ENCODE data around the gene SGCE.
A peak's percentile ranks its signal among the peaks of the same experiment; 100 is the strongest.

SGCE gene

DNA sequence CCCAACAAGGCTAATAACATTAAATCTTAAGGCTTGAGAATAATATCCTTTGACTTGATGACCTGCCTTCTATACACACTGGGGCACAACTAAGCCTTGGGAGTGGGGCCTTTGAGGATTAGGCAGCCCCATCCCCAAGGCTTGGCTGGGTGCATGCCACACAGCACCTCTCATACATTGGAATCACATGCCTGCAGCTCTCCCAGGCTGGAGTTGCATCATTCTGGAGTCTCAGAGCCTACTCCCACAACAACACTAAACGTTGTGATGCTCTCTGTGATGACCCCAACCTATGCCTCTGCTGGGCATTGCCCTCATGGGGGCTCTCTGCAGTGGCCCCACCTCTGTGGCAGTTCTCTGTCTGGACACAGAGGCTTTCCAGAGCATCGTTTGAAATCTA, 31.9 kb upstream of the SGCE start:
- DNase-seq (ENCODE audit: low spot score): no peak
- ChIA-PET CTCF (no interaction called here), POLR2A (ENCODE audit: low non-redundant PET) (no interaction called here)
- TF ChIP-seq, protein P1, sequence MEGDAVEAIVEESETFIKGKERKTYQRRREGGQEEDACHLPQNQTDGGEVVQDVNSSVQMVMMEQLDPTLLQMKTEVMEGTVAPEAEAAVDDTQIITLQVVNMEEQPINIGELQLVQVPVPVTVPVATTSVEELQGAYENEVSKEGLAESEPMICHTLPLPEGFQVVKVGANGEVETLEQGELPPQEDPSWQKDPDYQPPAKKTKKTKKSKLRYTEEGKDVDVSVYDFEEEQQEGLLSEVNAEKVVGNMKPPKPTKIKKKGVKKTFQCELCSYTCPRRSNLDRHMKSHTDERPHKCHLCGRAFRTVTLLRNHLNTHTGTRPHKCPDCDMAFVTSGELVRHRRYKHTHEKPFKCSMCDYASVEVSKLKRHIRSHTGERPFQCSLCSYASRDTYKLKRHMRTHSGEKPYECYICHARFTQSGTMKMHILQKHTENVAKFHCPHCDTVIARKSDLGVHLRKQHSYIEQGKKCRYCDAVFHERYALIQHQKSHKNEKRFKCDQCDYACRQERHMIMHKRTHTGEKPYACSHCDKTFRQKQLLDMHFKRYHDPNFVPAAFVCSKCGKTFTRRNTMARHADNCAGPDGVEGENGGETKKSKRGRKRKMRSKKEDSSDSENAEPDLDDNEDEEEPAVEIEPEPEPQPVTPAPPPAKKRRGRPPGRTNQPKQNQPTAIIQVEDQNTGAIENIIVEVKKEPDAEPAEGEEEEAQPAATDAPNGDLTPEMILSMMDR (conservative IDR thresholded peaks at IDR 0.05; ENCODE audit: low read depth): no peak
- H3K27ac ChIP-seq: no peak overlapping the region

DNA sequence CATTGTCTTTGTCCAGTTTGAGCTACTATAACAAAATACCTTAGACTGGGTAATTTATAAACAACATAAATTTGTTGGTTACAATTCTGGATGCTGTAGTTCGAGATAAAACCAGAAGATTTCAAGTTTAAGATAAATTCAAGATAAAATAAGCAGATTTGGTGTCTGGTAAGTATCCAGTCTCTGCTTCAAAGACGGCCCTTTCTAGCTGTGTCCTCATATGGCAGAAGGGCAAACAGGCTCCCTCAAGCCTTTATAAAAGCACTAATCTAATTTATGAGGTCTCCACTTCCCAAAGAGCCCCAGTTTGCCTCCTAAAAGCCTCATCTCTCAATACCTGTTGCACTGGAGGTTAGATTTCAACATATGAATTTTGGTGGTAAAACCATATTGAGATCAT, 31.1 kb upstream of the SGCE start:
- ChIA-PET CTCF (no interaction called here), POLR2A (ENCODE audit: low non-redundant PET) (no interaction called here)
- TF ChIP-seq, protein P1 (conservative IDR thresholded peaks at IDR 0.05; ENCODE audit: low read depth): no peak
- H3K27ac ChIP-seq: no peak overlapping the region
- no peak for DNase-seq (ENCODE audit: low spot score)

DNA sequence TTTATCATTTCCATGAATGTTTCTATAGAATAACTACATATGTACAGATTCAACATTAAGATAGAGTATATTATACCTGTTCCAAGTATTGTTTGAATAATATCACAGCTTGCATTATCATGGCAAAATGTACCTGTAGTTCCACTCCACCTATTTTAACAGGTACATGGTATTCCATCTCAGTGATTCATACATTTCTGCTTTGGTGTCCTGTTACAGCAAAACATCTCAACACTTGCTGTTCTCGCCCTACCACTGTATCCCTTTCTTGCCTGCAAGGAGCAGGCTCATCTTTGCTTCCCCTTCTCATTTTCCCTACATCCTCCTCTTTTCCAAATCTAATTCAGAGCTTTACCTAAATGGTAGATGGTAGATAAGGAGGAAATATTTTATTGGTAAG, 27.1 kb upstream of the SGCE start:
- ChIA-PET CTCF (no interaction called here), POLR2A (ENCODE audit: low non-redundant PET) (no interaction called here)
- H3K27ac ChIP-seq: no peak overlapping the region
- TF ChIP-seq, protein P1 (conservative IDR thresholded peaks at IDR 0.05; ENCODE audit: low read depth): no peak
- peak; percentile 8 for DNase-seq (ENCODE audit: low spot score)

DNA sequence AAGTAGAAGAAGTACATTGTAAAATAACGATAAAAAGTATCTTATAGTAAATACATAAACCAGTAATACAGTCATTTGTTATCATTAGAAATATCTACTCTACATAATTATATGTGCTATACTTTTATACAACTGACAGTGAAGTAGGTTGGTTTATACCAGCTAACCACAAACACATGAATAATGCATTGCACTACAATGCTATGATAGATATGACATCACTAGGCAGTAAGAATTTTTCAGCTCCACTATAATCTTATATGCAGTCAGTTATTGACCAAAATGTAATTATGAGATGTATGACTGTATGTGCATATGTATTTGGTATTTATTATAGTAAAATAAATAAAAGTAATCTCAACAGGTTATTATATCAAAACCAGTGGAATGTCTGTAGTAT, 23.4 kb upstream of the SGCE start:
- ChIA-PET CTCF (interaction anchor here (0.6 kb wide), 2 partner anchors 166 to 490 kb away, joined by 3 to 4 read pairs; no protein-coding TSS in a partner anchor), POLR2A (ENCODE audit: low non-redundant PET) (no interaction called here)
- no peak overlapping the region for H3K27ac ChIP-seq
- TF ChIP-seq, protein P1 (conservative IDR thresholded peaks at IDR 0.05; ENCODE audit: low read depth): no peak
- DNase-seq (ENCODE audit: low spot score): no peak

DNA sequence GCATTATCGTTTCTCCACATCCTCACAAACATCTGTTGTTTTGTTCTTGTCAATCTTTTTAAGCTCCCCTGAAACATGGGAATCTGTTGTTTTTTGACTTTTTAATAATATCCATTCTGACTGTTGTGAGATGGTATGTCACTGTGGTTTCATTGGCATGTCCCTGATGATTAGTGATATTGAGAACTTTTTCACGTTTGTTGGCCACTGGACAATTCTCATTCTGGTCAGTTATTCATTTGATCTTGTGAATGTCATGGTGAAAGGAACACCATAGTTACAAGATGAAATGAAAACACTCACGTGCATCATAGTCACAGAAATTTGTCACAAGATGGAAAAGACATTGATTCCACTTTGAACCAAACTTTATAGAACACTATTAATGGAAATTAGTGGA, 20.5 kb upstream of the SGCE start:
- no peak for DNase-seq (ENCODE audit: low spot score)
- TF ChIP-seq, protein P1 (conservative IDR thresholded peaks at IDR 0.05; ENCODE audit: low read depth): no peak
- POLR2A ChIA-PET (ENCODE audit: low non-redundant PET): no interaction called here
- H3K27ac ChIP-seq: no peak overlapping the region
- CTCF ChIA-PET: no interaction called here

DNA sequence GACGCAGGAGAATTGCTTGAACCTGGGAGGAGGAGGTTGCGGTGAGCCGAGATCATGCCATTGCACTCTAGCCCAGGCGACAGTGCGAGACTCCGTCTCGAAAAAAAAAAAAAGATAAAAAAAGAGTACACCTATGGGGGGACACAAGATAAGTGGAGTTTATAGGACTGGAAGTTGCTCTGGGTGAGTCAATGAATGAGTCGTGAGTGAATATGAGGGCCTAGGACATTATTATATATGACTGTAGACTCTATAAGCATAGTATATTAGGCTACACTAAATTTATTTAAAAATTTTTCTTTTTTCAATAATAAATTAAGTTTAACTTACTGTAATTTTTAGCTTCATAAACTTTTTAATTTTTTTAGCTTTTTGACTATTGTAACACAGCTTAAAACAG, 19.4 kb upstream of the SGCE start:
- POLR2A ChIA-PET (ENCODE audit: low non-redundant PET): no interaction called here
- no peak overlapping the region for H3K27ac ChIP-seq
- TF ChIP-seq, protein P1 (conservative IDR thresholded peaks at IDR 0.05; ENCODE audit: low read depth): no peak
- CTCF ChIA-PET: no interaction called here
- no peak for DNase-seq (ENCODE audit: low spot score)
